KMS-11 (cell line): ENCODE data around the gene SELENOH.

ENCODE experiments used
- H2AFZ ChIP-seq: fragments of 200-600 bp; sonication (generic); 2 replicates; pipeline ENCODE4 v1.6.1; 2016; ENCODE audit warnings: antibody characterized with exemption, mixed run types, low read depth
- H3K27ac ChIP-seq: fragments of 200-600 bp; sonication (generic); 2 replicates; pipeline ENCODE4 v1.6.1; 2016; ENCODE audit warnings: mild to moderate bottlenecking, mixed run types
- H3K27me3 ChIP-seq: fragments of 200-600 bp; sonication (generic); 2 replicates; pipeline ENCODE4 v1.6.1; 2017; ENCODE audit warnings: mild to moderate bottlenecking, low read depth, mixed run types, moderate library complexity; ENCODE audit not compliant: insufficient read depth
- H3K36me3 ChIP-seq: fragments of 200-600 bp; sonication (generic); 2 replicates; pipeline ENCODE4 v1.6.1; 2017; ENCODE audit warnings: mild to moderate bottlenecking, mixed run types; ENCODE audit not compliant: insufficient read depth
- H3K4me1 ChIP-seq: fragments of 200-600 bp; sonication (generic); 2 replicates; pipeline ENCODE4 v1.6.1; 2016; ENCODE audit warnings: mild to moderate bottlenecking, low read depth, mixed run types; ENCODE audit not compliant: poor library complexity, severe bottlenecking
- H3K4me2 ChIP-seq: fragments of 200-600 bp; sonication (generic); 2 replicates; pipeline ENCODE4 v1.7.0; 2016; ENCODE audit warnings: mild to moderate bottlenecking, mixed run types
- H3K4me3 ChIP-seq: fragments of 200-600 bp; sonication (generic); IDR thresholded peaks from 2 replicates; pipeline ENCODE4 v1.6.1; 2017; ENCODE audit warnings: low read depth, low read length, mixed read lengths; ENCODE audit not compliant: insufficient read depth
- H3K79me2 ChIP-seq: fragments of 200-600 bp; sonication (generic); 2 replicates; pipeline ENCODE4 v1.6.1; 2016; ENCODE audit warnings: low read depth, mixed run types; ENCODE audit not compliant: insufficient read depth
- H3K9ac ChIP-seq: fragments of 200-600 bp; sonication (generic); 2 replicates; pipeline ENCODE4 v1.6.1; 2016; ENCODE audit warnings: mild to moderate bottlenecking, mixed run types
- H4K20me1 ChIP-seq: fragments of 200-600 bp; sonication (generic); 2 replicates; pipeline ENCODE4 v1.6.1; 2016; ENCODE audit warnings: mild to moderate bottlenecking, mixed run types; ENCODE audit not compliant: insufficient read depth
- TF ChIP-seq, protein P1 (sequence below): fragments of 200-600 bp; sonication (generic); conservative IDR thresholded peaks from 2 replicates; pipeline ENCODE4 v1.6.1; 2017; ENCODE audit warnings: low read depth, mild to moderate bottlenecking, antibody characterized with exemption, low read length, moderate library complexity, mixed read lengths

SELENOH gene

DNA sequence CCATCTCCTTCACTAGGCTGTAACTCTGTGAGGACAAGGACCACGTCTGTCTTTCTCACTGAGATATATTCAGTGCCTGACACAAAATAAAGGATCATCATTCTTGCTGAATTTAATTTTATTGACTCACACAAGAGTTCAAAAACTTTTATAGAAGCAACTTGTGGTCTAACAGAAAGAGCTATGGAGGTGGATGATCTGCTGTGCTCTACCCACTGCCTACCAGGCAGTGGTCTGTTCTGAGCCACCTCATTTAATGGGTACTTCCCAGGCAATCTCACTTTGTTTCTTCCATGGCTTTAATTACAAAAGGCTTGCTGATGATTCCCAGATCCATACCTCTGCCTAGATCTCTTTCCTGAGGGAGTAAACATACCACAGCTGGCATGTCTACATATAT is 5.6 kb downstream of the SELENOH start:
- Histone ChIP-seq H2AFZ (no peak overlapping the region), H3K36me3 (no peaks in the 10 kb centered on the region; the same call in 1 of the 2 replicates), H3K79me2 (0 out of 2 replicates have a peak, but pooled peaks cover 10% of the 10 kb centered on the region), H3K27ac (no peak overlapping the region), H3K9ac (no peak overlapping the region), H3K4me3 (no peak overlapping the region), H3K4me1 (peaks cover 7% of the 10 kb centered on the region), H4K20me1 (no peaks in the 10 kb centered on the region), H3K27me3 (no peaks in the 10 kb centered on the region), H3K4me2 (no peak overlapping the region)
- TF ChIP-seq, protein P1, sequence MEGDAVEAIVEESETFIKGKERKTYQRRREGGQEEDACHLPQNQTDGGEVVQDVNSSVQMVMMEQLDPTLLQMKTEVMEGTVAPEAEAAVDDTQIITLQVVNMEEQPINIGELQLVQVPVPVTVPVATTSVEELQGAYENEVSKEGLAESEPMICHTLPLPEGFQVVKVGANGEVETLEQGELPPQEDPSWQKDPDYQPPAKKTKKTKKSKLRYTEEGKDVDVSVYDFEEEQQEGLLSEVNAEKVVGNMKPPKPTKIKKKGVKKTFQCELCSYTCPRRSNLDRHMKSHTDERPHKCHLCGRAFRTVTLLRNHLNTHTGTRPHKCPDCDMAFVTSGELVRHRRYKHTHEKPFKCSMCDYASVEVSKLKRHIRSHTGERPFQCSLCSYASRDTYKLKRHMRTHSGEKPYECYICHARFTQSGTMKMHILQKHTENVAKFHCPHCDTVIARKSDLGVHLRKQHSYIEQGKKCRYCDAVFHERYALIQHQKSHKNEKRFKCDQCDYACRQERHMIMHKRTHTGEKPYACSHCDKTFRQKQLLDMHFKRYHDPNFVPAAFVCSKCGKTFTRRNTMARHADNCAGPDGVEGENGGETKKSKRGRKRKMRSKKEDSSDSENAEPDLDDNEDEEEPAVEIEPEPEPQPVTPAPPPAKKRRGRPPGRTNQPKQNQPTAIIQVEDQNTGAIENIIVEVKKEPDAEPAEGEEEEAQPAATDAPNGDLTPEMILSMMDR: no peak

DNA sequence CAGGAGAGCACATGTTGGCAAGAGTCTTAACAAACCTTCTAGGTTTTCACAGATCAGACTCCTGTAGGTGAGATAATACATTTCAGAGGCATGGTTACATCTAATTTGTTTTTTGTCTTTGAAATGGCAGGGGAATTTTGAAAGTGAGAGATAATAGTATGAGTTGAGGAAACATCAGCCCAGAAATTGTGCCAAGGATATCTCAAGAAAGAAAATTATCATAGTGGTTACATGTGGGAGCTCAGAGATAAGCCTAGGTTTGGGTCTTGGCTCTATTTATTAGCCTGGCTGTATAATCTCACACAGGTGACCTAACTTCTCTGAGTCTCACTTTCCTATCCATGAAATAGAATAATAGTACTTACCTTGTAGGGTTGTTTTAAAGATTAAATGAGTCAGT is 9.9 kb downstream of the SELENOH start:
- Histone ChIP-seq H3K27ac (no peak overlapping the region), H3K36me3 (no peaks in the 10 kb centered on the region), H3K4me1 (no peaks in the 10 kb centered on the region), H3K9ac (no peak overlapping the region), H3K79me2 (no peaks in the 10 kb centered on the region), H3K4me2 (no peak overlapping the region), H4K20me1 (no peaks in the 10 kb centered on the region), H3K4me3 (no peak overlapping the region), H2AFZ (no peak overlapping the region), H3K27me3 (no peaks in the 10 kb centered on the region)
- TF ChIP-seq, protein P1: no peak

DNA sequence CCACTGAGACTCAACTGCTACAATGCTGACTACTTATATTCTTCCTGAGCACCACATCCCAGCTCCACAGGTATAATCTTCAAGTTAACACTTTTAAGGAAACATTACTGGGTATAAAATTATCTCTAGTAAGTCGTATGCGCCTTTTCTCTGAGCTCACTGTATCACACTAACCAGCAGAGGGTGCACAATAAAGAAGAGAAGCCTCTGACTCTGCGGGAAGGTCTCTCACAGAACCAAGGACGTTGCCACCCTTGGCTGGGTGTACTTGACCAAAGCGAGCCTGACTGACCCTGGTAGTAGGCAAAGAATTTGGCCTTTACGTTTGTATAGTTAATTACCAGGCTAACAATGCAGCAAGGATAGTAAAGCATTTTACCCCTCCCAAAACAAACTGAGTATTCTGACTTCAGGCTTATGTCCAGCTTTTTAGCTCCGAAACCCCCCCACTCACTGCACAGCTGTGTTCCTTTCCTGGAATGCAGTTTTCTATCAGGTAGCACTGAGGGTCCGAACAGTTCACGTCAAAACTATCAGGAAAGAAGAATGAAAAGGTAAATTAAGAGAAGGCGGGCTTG is 10.5 kb downstream of the SELENOH start, which contains the start of gene BTBD18:
Gene BTBD18, minus strand, starts transcription at position 144 of the 578 bp plus-strand sequence. CDS start 631 bp downstream, outside the sequence.
- H3K9ac ChIP-seq: no peak within 1 kb of the TSS
- TF ChIP-seq, protein P1: no peak
- no peak within 1 kb of the TSS for H2AFZ ChIP-seq
- no peaks in the 10 kb centered on the region for H3K79me2 ChIP-seq
- no peak within 1 kb of the TSS for H3K27ac ChIP-seq
- no peaks in the 10 kb centered on the region for H3K4me1 ChIP-seq
- H3K36me3 ChIP-seq: no peaks in the 10 kb centered on the region
- H3K27me3 ChIP-seq: no peaks in the 10 kb centered on the region
- H4K20me1 ChIP-seq: no peaks in the 10 kb centered on the region
- no peak within 1 kb of the TSS for H3K4me3 ChIP-seq
- H3K4me2 ChIP-seq: no peak within 1 kb of the TSS

DNA sequence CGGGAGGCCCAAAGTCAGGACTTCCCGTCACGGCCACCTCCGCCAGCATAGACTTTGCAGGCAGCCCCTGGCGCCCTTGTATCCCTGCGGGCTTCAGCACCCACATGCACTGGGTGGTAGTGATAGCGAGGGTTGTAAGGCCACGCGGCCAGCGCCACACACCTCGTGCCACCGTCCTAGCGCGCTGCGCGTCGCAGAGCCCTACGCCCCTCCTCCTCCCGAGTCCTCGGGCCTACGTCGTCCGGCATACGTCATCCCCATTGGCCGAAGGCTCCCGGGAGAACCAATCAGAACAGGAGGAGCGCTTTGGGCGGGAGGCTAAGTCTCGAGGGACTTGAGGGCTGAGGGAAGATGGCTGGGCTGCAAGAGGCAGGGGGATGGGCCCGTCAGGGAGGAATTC is 11.7 kb downstream of the SELENOH start:
- no peaks in the 10 kb centered on the region for H3K36me3 ChIP-seq
- H2AFZ ChIP-seq: no peak overlapping the region
- no peak overlapping the region for H3K4me3 ChIP-seq
- H4K20me1 ChIP-seq: no peaks in the 10 kb centered on the region
- TF ChIP-seq, protein P1: no peak
- H3K4me2 ChIP-seq: no peak overlapping the region
- H3K4me1 ChIP-seq: no peaks in the 10 kb centered on the region
- H3K27me3 ChIP-seq: no peaks in the 10 kb centered on the region
- H3K9ac ChIP-seq: no peak overlapping the region
- no peaks in the 10 kb centered on the region for H3K79me2 ChIP-seq
- no peak overlapping the region for H3K27ac ChIP-seq
